Fibroblast of gingiva (primary cell): ENCODE results near the gene PLCB4.
"Not testable (repeated sequence)": the region's sequence is repeated elsewhere in the genome, so short reads cannot be mapped to it uniquely, and the experiment has no call there.

Source experiments
- DNase-seq: peaks from one replicate; pipeline ENCODE4 v3.0.0-alpha.2; 2011; ENCODE audit warnings: low read depth

Gene PLCB4

GRCh38 chr20:9142809-9143208 is 73.9 kb downstream of the PLCB4 start:
- no peak for DNase-seq

GRCh38 chr20:9143926-9144325 is 75.0 kb downstream of the PLCB4 start:
- peak; percentile 65 for DNase-seq

GRCh38 chr20:9144643-9145042 is 75.8 kb downstream of the PLCB4 start:
- DNase-seq: no peak

GRCh38 chr20:9145142-9145541 is 76.3 kb downstream of the PLCB4 start:
- DNase-seq: no peak

GRCh38 chr20:9146649-9147048 is 77.8 kb downstream of the PLCB4 start:
- DNase-seq: no peak

- peak; percentile 85 for DNase-seq
Observed at GRCh38 chr20:9147547-9148024, 78.7 kb downstream of the PLCB4 start.

- no peak for DNase-seq
Observed at GRCh38 chr20:9148291-9148690, 79.4 kb downstream of the PLCB4 start.

- no peak for DNase-seq
Observed at GRCh38 chr20:9149087-9149486, 80.2 kb downstream of the PLCB4 start.

- no peak for DNase-seq
Observed at GRCh38 chr20:9149796-9150195, 80.9 kb downstream of the PLCB4 start.

GRCh38 chr20:9150679-9151078 is 81.8 kb downstream of the PLCB4 start:
- DNase-seq: no peak

- DNase-seq: not testable (repeated sequence)
Observed at GRCh38 chr20:9152139-9152538, 83.3 kb downstream of the PLCB4 start.

GRCh38 chr20:9154464-9155024 is 85.7 kb downstream of the PLCB4 start:
- DNase-seq: no peak

- DNase-seq: no peak
Observed at GRCh38 chr20:9156529-9157280, 87.8 kb downstream of the PLCB4 start.

GRCh38 chr20:9160331-9160730 is 91.4 kb downstream of the PLCB4 start:
- DNase-seq: no peak

- peak; percentile 37 for DNase-seq
Observed at GRCh38 chr20:9160757-9161156, 91.9 kb downstream of the PLCB4 start.

GRCh38 chr20:9161311-9161710 is 92.4 kb downstream of the PLCB4 start:
- DNase-seq: no peak

- DNase-seq: no peak
Observed at GRCh38 chr20:9163251-9163650, 94.4 kb downstream of the PLCB4 start.

GRCh38 chr20:9163995-9164394 is 95.1 kb downstream of the PLCB4 start:
- no peak for DNase-seq

GRCh38 chr20:9165261-9165660 is 96.4 kb downstream of the PLCB4 start:
- no peak for DNase-seq

GRCh38 chr20:9166153-9166780 is 97.4 kb downstream of the PLCB4 start:
- DNase-seq: no peak

GRCh38 chr20:9169409-9169808 is 100.5 kb downstream of the PLCB4 start:
- no peak for DNase-seq

- peak; percentile 30 for DNase-seq
Observed at GRCh38 chr20:9172851-9173250, 104.0 kb downstream of the PLCB4 start.

GRCh38 chr20:9177278-9177677 is 108.4 kb downstream of the PLCB4 start:
- no peak for DNase-seq
